Omental fat pad (tissue), 4 donors: ENCODE measurements around the gene TWIST1. TPM values are rescaled to one million over a fixed set of nuclear protein-coding genes. Genes with fewer than 3 reads are reported as not detected.

Source experiments
- ATAC-seq: fragments of 150-250 bp; one replicate; pipeline ENCODE4 v1.9.1; 2016; ENCODE audit warnings: mild to moderate bottlenecking, moderate library complexity; ENCODE audit not compliant: low FRiP score
- DNase-seq: peaks from one replicate; pipeline ENCODE4 v3.0.0-alpha.2; 2019; ENCODE audit warnings: low spot score
- CTCF ChIP-seq, 3 donors: fragments of 450-650 bp; IDR thresholded peaks; one replicate each; pipeline ENCODE4 v1.5.1; 2016 to 2017; ENCODE audit warnings: antibody characterized with exemption in 3 of 3, mild to moderate bottlenecking in 3 of 3, moderate library complexity in 2 of 3
- total RNA-seq, 4 donors: library from RNA; depleted of rRNA; stranded (reverse); fragments of >200 nt; gene quantifications; one replicate each; pipeline ENCODE4 v1.1.0, GENCODE V29; 2016

TWIST1 gene
- total RNA-seq, 4 donors from 2014 or later, result 5.4 to 14.8 (median 9.9) TPM

GRCh38 chr7:19112274-19113001 is 5.0 kb downstream of the TWIST1 start:
- ATAC-seq (no peak), DNase-seq (no peak)
- TF ChIP-seq CTCF (IDR thresholded peaks at IDR 0.05), result no peak

GRCh38 chr7:19111474-19112273 is 5.8 kb downstream of the TWIST1 start:
- ATAC-seq (no peak), DNase-seq (no peak)
- no peak for TF ChIP-seq CTCF (IDR thresholded peaks at IDR 0.05)

GRCh38 chr7:19110776-19111175 is 6.7 kb downstream of the TWIST1 start:
- no peak for ATAC-seq
- DNase-seq, result no peak
- no peak for TF ChIP-seq CTCF (IDR thresholded peaks at IDR 0.05)

- no peak for DNase-seq
- no peak for TF ChIP-seq CTCF (IDR thresholded peaks at IDR 0.05)
- no peak for ATAC-seq
Observed at GRCh38 chr7:19110026-19110730, 7.3 kb downstream of the TWIST1 start.

- TF ChIP-seq CTCF (IDR thresholded peaks at IDR 0.05), result no peak
- no peak for DNase-seq
- ATAC-seq, result no peak
Observed at GRCh38 chr7:19109000-19109946, 8.2 kb downstream of the TWIST1 start.
